Fibroblast of mammary gland (primary cell): ENCODE measurements around the gene RTBDN.

Experiments used
- DNase-seq: peaks from one replicate; pipeline ENCODE4 v3.0.0-alpha.2; 2010; ENCODE audit warnings: low read depth
- H3K4me3 ChIP-seq: 2 replicates; pipeline ENCODE4 v1.5.1; 2011; ENCODE audit warnings: low read depth, mild to moderate bottlenecking, low read length, moderate library complexity; ENCODE audit not compliant: control insufficient read depth
- TF ChIP-seq, protein P1 (sequence below): conservative IDR thresholded peaks from 2 replicates; pipeline ENCODE4 v1.5.1; 2011; ENCODE audit warnings: low read depth, low read length, inconsistent platforms; ENCODE audit not compliant: control insufficient read depth, insufficient read depth

Gene RTBDN

DNA sequence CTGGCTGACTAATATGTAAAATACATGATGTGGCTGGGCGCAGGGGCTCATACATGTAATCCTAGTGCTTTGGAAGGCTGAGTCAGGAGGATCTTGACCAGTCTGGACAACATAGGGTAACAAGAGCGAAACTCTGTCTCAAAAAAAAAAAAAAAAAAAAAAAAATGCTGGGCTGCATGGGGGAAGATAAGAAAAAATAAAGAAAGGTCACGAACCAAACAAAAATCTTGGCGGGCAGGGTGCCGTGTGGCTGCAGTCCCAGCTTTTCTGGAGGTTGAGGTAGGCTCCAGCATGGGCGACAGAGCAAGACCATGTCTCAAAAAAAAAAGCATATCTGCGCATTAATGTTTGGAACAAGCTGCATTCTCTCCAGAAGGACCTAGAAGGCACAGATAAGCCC, 19.3 kb downstream of the RTBDN start:
- no peak overlapping the region for H3K4me3 ChIP-seq
- TF ChIP-seq, protein P1, sequence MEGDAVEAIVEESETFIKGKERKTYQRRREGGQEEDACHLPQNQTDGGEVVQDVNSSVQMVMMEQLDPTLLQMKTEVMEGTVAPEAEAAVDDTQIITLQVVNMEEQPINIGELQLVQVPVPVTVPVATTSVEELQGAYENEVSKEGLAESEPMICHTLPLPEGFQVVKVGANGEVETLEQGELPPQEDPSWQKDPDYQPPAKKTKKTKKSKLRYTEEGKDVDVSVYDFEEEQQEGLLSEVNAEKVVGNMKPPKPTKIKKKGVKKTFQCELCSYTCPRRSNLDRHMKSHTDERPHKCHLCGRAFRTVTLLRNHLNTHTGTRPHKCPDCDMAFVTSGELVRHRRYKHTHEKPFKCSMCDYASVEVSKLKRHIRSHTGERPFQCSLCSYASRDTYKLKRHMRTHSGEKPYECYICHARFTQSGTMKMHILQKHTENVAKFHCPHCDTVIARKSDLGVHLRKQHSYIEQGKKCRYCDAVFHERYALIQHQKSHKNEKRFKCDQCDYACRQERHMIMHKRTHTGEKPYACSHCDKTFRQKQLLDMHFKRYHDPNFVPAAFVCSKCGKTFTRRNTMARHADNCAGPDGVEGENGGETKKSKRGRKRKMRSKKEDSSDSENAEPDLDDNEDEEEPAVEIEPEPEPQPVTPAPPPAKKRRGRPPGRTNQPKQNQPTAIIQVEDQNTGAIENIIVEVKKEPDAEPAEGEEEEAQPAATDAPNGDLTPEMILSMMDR = no peak
- no peak for DNase-seq

DNA sequence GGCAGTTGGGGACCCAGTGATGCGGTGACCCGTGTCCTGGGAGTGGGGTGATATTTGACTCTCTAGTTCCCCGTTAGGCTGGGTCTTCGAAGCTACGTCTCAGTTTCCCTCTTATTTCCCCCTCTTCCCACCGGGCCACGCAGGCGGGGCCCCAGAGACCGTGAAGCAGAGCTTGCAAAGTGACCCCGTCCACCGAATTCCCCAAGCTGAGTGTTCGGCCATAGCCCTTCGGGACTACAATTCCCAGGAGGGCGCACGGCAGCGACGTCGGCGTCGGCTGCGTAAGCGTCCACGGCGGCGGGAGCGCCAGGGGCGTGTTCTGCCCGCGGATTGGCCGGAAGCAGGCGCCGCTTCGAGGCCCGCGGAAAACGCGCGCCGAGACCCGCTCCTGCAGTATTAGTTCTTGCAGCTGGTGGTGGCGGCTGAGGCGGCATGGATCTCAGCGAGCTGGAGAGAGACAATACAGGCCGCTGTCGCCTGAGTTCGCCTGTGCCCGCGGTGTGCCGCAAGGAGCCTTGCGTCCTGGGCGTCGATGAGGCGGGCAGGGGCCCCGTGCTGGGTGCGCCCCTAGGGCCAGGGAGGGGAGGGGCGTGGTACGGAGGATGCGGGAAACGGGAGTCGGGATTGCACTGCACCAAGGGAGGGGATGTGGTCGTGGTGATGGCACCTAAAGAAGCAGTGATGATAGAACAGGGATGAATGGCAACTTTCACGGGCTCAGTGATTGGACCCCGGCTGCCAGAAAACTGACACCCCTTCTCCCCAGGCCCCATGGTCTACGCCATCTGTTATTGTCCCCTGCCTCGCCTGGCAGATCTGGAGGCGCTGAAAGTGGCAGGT, 27.9 kb downstream of the RTBDN start, which contains the start of gene RNASEH2A:
RNASEH2A (plus strand) TSS at position 343 of the 840 bp plus-strand sequence; CDS start at position 433, 90 bp downstream.
- H3K4me3 ChIP-seq = peak within 1 kb of the TSS; percentile 71
- peak; percentile 87 for DNase-seq
- TF ChIP-seq, protein P1 = no peak

DNA sequence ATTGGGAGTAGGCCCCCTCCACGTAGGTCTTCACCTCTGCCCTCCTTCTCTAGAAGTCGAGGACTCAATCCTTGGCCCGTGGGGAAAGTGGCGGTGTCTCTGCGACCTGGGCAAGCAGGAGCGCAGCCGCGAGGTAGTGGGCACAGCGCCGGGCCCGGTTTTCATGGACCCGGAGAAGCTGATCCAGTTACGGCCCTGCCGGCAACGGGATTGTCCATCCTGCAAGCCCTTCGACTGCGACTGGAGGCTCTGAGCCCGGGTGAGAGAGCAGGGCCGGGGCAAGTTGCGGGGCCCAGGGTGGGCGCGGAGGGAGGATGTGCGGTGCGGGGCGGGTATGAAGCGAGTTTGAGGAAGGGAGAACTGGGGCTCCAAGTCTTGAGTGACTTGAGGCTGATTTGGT, 30.3 kb downstream of the RTBDN start:
- no peak for DNase-seq
- TF ChIP-seq, protein P1 = no peak

DNA sequence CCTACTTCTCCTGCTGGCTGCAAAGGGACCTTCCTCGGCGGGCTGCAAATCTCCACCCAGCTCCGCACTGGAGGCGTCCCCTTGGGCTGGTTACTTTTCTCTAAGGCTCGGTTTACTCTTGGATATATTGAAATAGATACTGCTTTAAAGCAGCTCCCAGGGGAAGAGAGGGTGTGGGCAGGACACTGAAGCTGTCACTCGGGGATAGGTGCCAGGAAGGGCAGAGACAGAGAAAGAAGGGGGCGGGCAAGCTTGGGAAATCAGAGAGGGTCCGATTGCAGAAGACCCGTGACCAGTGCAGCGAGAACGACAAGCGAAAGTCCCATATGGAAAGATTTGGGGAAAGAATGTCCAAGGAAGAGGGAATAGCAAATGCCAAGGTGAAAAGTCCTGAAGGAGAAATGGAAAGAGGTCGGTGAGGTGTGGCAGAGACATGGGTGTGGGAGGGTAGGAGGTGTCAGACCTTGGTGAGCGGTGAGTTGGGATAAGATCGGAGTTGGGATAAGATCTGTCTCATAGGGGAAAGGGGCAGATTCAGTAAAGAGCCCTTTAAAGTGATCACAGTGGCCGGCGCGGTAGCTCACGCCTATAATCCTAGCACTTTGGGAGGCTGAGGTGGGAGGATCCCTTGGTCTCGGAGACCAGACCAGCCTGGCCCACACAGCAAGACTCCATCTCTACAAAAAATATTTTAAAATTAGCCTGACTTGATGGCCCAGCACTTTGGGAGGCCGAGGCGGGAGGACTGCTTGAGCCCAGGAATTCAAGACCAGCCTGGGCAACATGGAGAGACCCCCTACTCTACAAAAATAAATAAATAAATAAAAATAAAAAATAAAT, 31.9 kb downstream of the RTBDN start:
- H3K4me3 ChIP-seq = peak overlapping the region; percentile 83
- peak; percentile 10 for DNase-seq
- TF ChIP-seq, protein P1 = no peak

More for the DNA sequence above, 30.3 kb downstream of the RTBDN start:
- H3K4me3 ChIP-seq = no peak overlapping the region

DNA sequence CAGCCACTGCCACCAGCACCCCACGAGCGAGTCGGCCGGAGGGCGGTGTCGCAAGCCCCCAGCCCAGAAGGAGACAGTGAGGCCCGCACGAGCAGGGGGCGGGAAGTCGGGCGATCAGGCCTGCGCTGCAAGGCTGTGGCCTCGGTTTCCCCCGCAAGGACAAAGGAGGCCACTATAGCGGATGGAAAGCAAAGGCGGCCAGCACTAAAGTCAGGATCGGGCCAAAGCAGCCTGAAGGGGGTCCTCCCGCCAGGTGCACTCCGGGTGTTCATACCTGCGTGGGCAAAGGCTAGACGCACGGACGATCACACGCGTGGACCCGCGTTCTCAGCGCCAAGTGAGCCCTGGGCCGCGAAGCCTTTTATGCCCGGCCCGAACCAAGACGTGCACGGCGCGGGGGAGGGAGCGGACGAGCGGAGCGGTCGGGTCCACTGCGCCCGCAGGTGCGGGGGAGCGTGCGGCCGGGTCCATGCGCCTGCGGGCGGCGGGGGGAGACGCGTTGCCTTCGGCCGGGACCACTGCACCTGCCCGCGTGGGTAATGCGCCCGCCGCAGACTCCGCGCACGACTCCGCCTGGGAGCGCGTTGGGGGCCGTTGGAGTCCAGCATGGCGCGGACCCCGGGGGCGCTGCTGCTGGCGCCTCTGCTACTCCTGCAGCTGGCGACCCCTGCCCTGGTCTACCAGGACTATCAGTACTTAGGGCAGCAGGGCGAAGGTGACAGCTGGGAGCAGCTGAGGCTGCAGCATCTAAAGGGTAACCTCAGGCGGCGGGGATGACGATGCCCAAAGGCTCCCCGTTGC, 32.7 kb downstream of the RTBDN start, which contains the start of the genes PRDX2 and THSD8:
PRDX2 (minus strand) TSS at position 335 of the 801 bp plus-strand sequence. CDS start 539 bp downstream, outside the sequence.
THSD8 (plus strand) TSS at position 604 of the 801 bp plus-strand sequence; CDS start at position 607, 3 bp downstream.
- H3K4me3 ChIP-seq = peak within 1 kb of the TSS; percentile 83
- TF ChIP-seq, protein P1 = no peak
- DNase-seq = peak; percentile 56
